Chondrocyte (in vitro differentiated cells): ENCODE data around the gene NPTX2. TPM values are rescaled to one million over a fixed set of nuclear protein-coding genes. Genes with fewer than 3 reads are reported as not detected.

Experiments
- DNase-seq: peaks from one replicate; pipeline ENCODE4 v3.0.0; 2021; ENCODE audit warnings: mixed read lengths, low spot score
- H3K27ac Mint-ChIP-seq: one replicate; pipeline ENCODE4 v1.8.0; 2021; ENCODE audit warnings: mild to moderate bottlenecking, moderate library complexity, mixed read lengths; ENCODE audit not compliant: unreplicated experiment
- H3K27me3 Mint-ChIP-seq: 2 replicates; pipeline ENCODE4 v1.8.0; 2021; ENCODE audit warnings: low read depth, mixed read lengths
- H3K36me3 Mint-ChIP-seq: 2 replicates; pipeline ENCODE4 v1.8.0; 2021; ENCODE audit warnings: low read depth, mixed read lengths
- H3K4me1 Mint-ChIP-seq: 2 replicates; pipeline ENCODE4 v1.8.0; 2021; ENCODE audit warnings: low read depth, mild to moderate bottlenecking, mixed read lengths
- H3K4me3 Mint-ChIP-seq: one replicate; pipeline ENCODE4 v1.8.0; 2021; ENCODE audit warnings: mild to moderate bottlenecking, moderate library complexity, mixed read lengths; ENCODE audit not compliant: unreplicated experiment
- H3K9me3 Mint-ChIP-seq: 2 replicates; pipeline ENCODE4 v1.8.0; 2021; ENCODE audit warnings: low read depth, mixed read lengths
- total RNA-seq: library from RNA; stranded (reverse); gene quantifications from 3 replicates; pipeline ENCODE4 v1.2.1, GENCODE V29; 2021
- TF ChIP-seq, protein P1 (sequence below): fragments of 200-600 bp; sonication (generic); IDR thresholded peaks from 2 replicates; pipeline ENCODE4 v1.5.0; 2021; ENCODE audit warnings: antibody characterized with exemption, mild to moderate bottlenecking, moderate library complexity

NPTX2 gene
- total RNA-seq, 1 donor from 2014 or later: 5.5 TPM

DNA sequence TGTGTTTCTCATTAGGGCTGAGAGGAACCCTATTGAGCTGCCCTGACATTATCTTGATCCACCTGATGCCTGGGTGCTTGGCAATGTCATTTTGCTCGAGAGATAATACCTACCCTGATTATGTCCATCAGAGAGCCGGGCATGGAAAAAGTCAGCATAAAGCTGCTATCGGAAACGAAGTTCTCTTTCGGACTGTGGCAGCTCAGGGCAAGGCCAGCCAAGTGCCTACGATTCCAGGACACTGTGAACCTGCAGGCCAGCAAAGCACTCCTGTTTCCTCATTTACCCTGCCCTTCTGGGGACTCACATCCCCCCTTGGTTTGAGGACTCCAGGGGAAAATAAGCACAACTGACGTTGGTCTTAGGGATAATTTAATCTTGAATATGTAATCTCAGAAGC, 25.2 kb upstream of the NPTX2 start:
- TF ChIP-seq, protein P1, sequence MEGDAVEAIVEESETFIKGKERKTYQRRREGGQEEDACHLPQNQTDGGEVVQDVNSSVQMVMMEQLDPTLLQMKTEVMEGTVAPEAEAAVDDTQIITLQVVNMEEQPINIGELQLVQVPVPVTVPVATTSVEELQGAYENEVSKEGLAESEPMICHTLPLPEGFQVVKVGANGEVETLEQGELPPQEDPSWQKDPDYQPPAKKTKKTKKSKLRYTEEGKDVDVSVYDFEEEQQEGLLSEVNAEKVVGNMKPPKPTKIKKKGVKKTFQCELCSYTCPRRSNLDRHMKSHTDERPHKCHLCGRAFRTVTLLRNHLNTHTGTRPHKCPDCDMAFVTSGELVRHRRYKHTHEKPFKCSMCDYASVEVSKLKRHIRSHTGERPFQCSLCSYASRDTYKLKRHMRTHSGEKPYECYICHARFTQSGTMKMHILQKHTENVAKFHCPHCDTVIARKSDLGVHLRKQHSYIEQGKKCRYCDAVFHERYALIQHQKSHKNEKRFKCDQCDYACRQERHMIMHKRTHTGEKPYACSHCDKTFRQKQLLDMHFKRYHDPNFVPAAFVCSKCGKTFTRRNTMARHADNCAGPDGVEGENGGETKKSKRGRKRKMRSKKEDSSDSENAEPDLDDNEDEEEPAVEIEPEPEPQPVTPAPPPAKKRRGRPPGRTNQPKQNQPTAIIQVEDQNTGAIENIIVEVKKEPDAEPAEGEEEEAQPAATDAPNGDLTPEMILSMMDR: no peak
- Mint-ChIP-seq H3K9me3 (no peaks in the 10 kb centered on the region), H3K27me3 (peaks cover 24% of the 10 kb centered on the region), H3K4me1 (no peaks in the 10 kb centered on the region), H3K4me3 (no peak overlapping the region), H3K36me3 (no peaks in the 10 kb centered on the region), H3K27ac (no peak overlapping the region)
- no peak for DNase-seq

DNA sequence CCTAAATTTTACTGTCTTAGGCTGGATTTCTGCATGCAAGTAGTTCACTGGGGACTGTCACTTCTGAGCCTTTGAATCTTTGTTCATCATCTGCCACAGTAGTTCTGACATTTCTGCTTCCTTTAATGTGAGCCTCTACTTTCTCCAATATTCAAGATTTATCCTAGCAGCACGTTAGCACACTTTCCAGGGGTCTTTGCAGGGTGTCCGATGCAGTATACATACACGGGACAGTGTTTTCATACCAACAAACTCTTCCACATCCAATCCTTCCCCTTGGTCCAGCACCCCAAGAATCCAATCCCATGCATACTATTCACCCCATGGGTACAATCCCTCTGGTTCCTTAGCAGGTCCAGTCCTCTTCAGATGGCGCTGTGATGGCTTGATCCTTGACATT, 22.7 kb upstream of the NPTX2 start:
- no peaks in the 10 kb centered on the region for H3K9me3 Mint-ChIP-seq
- no peak for DNase-seq
- TF ChIP-seq, protein P1: no peak
- no peak overlapping the region for H3K27ac Mint-ChIP-seq
- no peak overlapping the region for H3K4me3 Mint-ChIP-seq
- no peaks in the 10 kb centered on the region for H3K4me1 Mint-ChIP-seq
- H3K27me3 Mint-ChIP-seq: peaks cover 28% of the 10 kb centered on the region
- no peaks in the 10 kb centered on the region for H3K36me3 Mint-ChIP-seq

DNA sequence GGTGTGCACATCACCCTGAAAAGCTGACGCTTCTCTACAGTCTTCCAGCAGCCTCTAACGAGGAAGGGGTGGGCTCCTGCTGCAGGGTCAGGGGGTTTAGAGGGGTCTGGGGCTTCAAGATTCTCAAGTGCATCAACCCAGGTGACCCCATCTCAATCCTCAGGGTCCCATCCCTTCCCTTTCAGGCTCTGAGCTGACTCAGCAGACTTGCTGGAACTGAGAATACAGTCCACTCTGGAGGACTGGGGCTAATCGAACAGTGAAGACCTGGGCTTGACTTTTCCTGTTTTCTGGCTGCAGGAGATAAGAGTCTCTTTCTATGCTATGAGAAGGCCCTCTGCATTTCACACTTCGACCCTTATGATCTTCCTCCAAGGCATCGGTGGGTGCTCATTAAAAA, 22.3 kb upstream of the NPTX2 start:
- no peak for DNase-seq
- H3K36me3 Mint-ChIP-seq: no peaks in the 10 kb centered on the region
- no peak overlapping the region for H3K4me3 Mint-ChIP-seq
- TF ChIP-seq, protein P1: no peak
- H3K27me3 Mint-ChIP-seq: peaks cover 28% of the 10 kb centered on the region
- no peaks in the 10 kb centered on the region for H3K9me3 Mint-ChIP-seq
- H3K27ac Mint-ChIP-seq: no peak overlapping the region
- H3K4me1 Mint-ChIP-seq: no peaks in the 10 kb centered on the region

DNA sequence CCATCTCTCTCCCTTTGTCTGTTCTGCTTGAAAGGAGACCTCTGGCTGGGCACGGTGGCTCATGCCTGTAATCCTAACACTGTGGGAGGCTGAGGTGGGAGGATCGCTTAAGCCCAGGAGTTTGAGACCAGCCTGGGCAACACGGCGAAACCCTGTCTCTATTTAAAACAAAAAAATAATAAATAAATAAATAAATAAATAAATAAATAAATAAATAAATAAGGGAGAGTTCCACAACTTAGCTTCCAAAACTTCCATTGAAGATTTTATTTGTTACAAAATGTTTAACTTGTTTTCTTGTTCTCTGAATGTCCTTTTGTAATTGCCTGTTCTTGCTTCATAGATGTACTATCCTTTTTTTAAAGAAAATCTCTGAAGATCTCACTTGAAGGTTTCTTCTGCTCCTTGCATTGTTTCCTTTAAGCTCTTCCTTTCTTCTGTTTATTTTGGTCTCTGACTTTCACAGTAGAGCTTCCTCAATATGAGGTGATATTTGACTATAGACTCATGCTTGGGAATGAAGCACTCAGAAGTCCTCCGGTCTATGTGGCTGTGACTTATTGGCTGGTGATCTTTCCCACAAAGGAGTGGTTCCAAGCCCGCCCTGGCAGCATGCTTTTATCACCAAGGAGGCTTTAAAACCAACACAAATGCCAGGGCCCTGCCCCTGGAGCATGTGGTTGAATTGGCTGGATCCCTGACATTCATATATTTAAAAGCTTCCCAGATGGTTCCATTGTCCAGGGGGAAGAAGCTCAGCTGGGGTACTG, 18.1 kb upstream of the NPTX2 start:
- H3K27ac Mint-ChIP-seq: no peak overlapping the region
- no peaks in the 10 kb centered on the region for H3K9me3 Mint-ChIP-seq
- no peak for DNase-seq
- no peak overlapping the region for H3K4me3 Mint-ChIP-seq
- TF ChIP-seq, protein P1: no peak
- no peaks in the 10 kb centered on the region for H3K36me3 Mint-ChIP-seq
- peaks cover 22% of the 10 kb centered on the region for H3K27me3 Mint-ChIP-seq
- H3K4me1 Mint-ChIP-seq: no peaks in the 10 kb centered on the region

DNA sequence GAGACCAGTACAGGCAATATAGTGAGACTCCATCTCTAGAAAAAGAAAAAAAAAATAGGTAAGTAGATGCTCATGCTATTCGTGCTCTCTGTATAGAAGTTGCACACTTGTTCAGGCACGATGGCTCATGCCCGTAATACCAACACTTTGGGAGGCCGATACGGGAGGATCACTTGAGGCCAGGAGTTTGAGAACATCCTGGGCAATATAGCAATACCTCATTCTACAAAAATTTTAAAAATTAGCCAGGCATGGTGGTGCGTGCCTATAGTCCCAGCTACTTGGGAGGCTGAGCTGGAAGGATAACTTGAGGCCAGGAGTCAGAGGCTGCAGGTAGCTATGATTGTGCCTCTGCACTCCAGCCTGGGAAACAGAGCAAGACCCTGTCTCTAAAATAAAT, 17.2 kb upstream of the NPTX2 start:
- Mint-ChIP-seq H3K4me1 (no peaks in the 10 kb centered on the region), H3K27me3 (peaks cover 20% of the 10 kb centered on the region), H3K36me3 (no peaks in the 10 kb centered on the region), H3K4me3 (no peak overlapping the region), H3K9me3 (no peaks in the 10 kb centered on the region), H3K27ac (no peak overlapping the region)
- DNase-seq: no peak
- TF ChIP-seq, protein P1: no peak
